WTC11 (cell line): Measurements from ENCODE around the gene CAVIN1. TPM values are rescaled to one million over a fixed set of nuclear protein-coding genes. Genes with fewer than 3 reads are reported as not detected.

Experiments
- ATAC-seq: fragments of 200-7000 bp; cut with Tn5 transposase; 2 replicates; pipeline ENCODE4 v1.10.0; 2021; ENCODE audit warnings: mild to moderate bottlenecking, moderate library complexity
- CTCF ChIA-PET: fragments of 300-600 bp; sonication (Branson Sonifier 250); formaldehyde crosslinking; loops from one replicate; lab custom pipeline; 2021; ENCODE audit warnings: antibody characterized with exemption; lab: Charles Lee
- POLR2A ChIA-PET: fragments of 350-600 bp; sonication (Branson Sonifier 250); formaldehyde crosslinking; loops from one replicate; lab custom pipeline; 2021; ENCODE audit warnings: antibody characterized with exemption; lab: Charles Lee
- DNase-seq: peaks from one replicate; pipeline ENCODE4 v3.0.0; 2021; ENCODE audit warnings: low spot score
- H3K27ac Mint-ChIP-seq: 2 replicates; pipeline ENCODE4 v1.8.0; 2021; ENCODE audit warnings: mixed read lengths
- H3K27me3 Mint-ChIP-seq: 2 replicates; pipeline ENCODE4 v1.8.0; 2021; ENCODE audit warnings: low read depth, mild to moderate bottlenecking, moderate library complexity, mixed read lengths
- H3K36me3 Mint-ChIP-seq: 2 replicates; pipeline ENCODE4 v1.8.0; 2021; ENCODE audit warnings: mixed read lengths
- H3K4me1 Mint-ChIP-seq: 2 replicates; pipeline ENCODE4 v1.8.0; 2022; ENCODE audit warnings: mixed read lengths
- H3K4me3 Mint-ChIP-seq: 2 replicates; pipeline ENCODE4 v1.8.0; 2021; ENCODE audit warnings: mild to moderate bottlenecking, moderate library complexity, mixed read lengths
- H3K9me3 Mint-ChIP-seq: 2 replicates; pipeline ENCODE4 v1.8.0; 2021; ENCODE audit warnings: mixed read lengths
- CREM ChIP-seq: sonication (generic); formaldehyde crosslinking; IDR thresholded peaks from 2 replicates; pipeline ENCODE4 v1.8.1; 2022; ENCODE audit warnings: mild to moderate bottlenecking, missing genetic modification reagents, moderate library complexity
- GTF2I ChIP-seq: fragments of 250-450 bp; sonication (Bioruptor Pico); conservative IDR thresholded peaks from 2 replicates; pipeline ENCODE4 v1.4.0; 2021; ENCODE audit warnings: mild to moderate bottlenecking
- NFATC4 ChIP-seq: fragments of 250-450 bp; sonication (Bioruptor Pico); IDR thresholded peaks from 2 replicates; pipeline ENCODE4 v1.9.0; 2021; ENCODE audit warnings: mild to moderate bottlenecking
- SMAD4 ChIP-seq: sonication (generic); formaldehyde crosslinking; IDR thresholded peaks from 2 replicates; pipeline ENCODE4 v1.8.0; 2022; ENCODE audit warnings: mild to moderate bottlenecking, missing genetic modification reagents
- TCF7 ChIP-seq: sonication (generic); formaldehyde crosslinking; IDR thresholded peaks from 2 replicates; pipeline ENCODE4 v1.8.0; 2022; ENCODE audit warnings: mild to moderate bottlenecking, low read depth, missing genetic modification reagents, moderate library complexity
- TP53 ChIP-seq: sonication (generic); formaldehyde crosslinking; IDR thresholded peaks from 2 replicates; pipeline ENCODE4 v1.8.1; 2023; ENCODE audit warnings: mild to moderate bottlenecking, missing genetic modification reagents
- ZNF219 ChIP-seq: sonication (generic); formaldehyde crosslinking; IDR thresholded peaks from 2 replicates; pipeline ENCODE4 v1.8.0; 2023; ENCODE audit warnings: missing genetic modification reagents, mild to moderate bottlenecking, borderline replicate concordance
- ZNF263 ChIP-seq: sonication (generic); formaldehyde crosslinking; IDR thresholded peaks from 2 replicates; pipeline ENCODE4 v1.8.1; 2022; ENCODE audit warnings: low read depth, mild to moderate bottlenecking, moderate library complexity, missing genetic modification reagents
- ZNF317 ChIP-seq: sonication (generic); formaldehyde crosslinking; IDR thresholded peaks from 2 replicates; pipeline ENCODE4 v1.8.1; 2023; ENCODE audit warnings: low read depth, mild to moderate bottlenecking, moderate library complexity, missing genetic modification reagents, borderline replicate concordance
- ZNF416 ChIP-seq: fragments of 250-450 bp; sonication (Bioruptor Pico); IDR thresholded peaks from 2 replicates; pipeline ENCODE4 v1.9.0; 2021; ENCODE audit warnings: mild to moderate bottlenecking, inconsistent platforms
- total RNA-seq: library from RNA; stranded (reverse); gene quantifications from 3 replicates; pipeline ENCODE4 v1.2.3, GENCODE V29; 2021
- TF ChIP-seq, protein P1 (sequence below): sonication (generic); formaldehyde crosslinking; IDR thresholded peaks from 2 replicates; pipeline ENCODE4 v1.8.0; 2022; ENCODE audit warnings: mild to moderate bottlenecking, missing genetic modification reagents
- TF ChIP-seq, protein P2 (sequence below): sonication (generic); formaldehyde crosslinking; IDR thresholded peaks from 2 replicates; pipeline ENCODE4 v1.8.0; 2023; ENCODE audit warnings: missing genetic modification reagents
- TF ChIP-seq, protein P3 (sequence below): sonication (generic); formaldehyde crosslinking; IDR thresholded peaks from 2 replicates; pipeline ENCODE4 v1.8.1; 2022; ENCODE audit warnings: mild to moderate bottlenecking, moderate library complexity, missing genetic modification reagents
- TF ChIP-seq, protein P4 (sequence below): sonication (generic); formaldehyde crosslinking; IDR thresholded peaks from 2 replicates; pipeline ENCODE4 v1.8.0; 2022; ENCODE audit warnings: mild to moderate bottlenecking, missing genetic modification reagents
- TF ChIP-seq, protein P5 (sequence below): fragments of 250-450 bp; sonication (Bioruptor Pico); IDR thresholded peaks from 2 replicates; pipeline ENCODE4 v1.9.0; 2021; ENCODE audit warnings: mild to moderate bottlenecking
- TF ChIP-seq, protein P6 (sequence below): sonication (generic); formaldehyde crosslinking; IDR thresholded peaks from 2 replicates; pipeline ENCODE4 v1.8.1; 2023; ENCODE audit warnings: mild to moderate bottlenecking, missing genetic modification reagents
- TF ChIP-seq, protein P7 (sequence below): fragments of 250-450 bp; sonication (Bioruptor Pico); IDR thresholded peaks from 2 replicates; pipeline ENCODE4 v1.9.0; 2021; ENCODE audit warnings: mild to moderate bottlenecking
- TF ChIP-seq, protein P8 (sequence below): sonication (generic); formaldehyde crosslinking; IDR thresholded peaks from 2 replicates; pipeline ENCODE4 v1.8.1; 2023; ENCODE audit warnings: mild to moderate bottlenecking, moderate library complexity, missing genetic modification reagents
- TF ChIP-seq, protein P9 (sequence below): sonication (generic); formaldehyde crosslinking; IDR thresholded peaks from 2 replicates; pipeline ENCODE4 v1.8.0; 2023; ENCODE audit warnings: missing genetic modification reagents, mild to moderate bottlenecking, borderline replicate concordance

Gene CAVIN1
- total RNA-seq, 1 experiment from 2014 or later = 24.6 TPM

DNA sequence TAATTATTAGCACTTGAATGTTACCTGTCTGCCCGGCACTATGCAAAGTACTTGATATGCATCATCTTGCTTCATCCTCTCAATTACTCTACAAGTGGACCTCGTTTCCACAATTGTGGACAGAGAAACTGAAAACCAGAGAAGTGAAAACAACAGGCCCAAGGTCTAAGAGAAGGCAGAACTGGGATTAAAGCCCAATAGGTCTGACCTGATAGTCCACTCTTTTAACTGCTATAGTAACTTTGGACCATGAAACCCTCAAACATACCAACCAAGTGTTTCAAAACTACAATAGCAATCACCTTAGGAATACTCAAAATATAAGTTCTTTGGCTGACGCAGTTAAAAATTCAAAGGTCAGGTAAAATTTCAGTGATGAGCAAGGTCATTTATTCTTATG is 42.1 kb downstream of the CAVIN1 start:
- Mint-ChIP-seq H3K4me3 (no peak overlapping the region), H3K27ac (peak overlapping the region; percentile 89), H3K9me3 (no peaks in the 10 kb centered on the region), H3K36me3 (peaks cover 10% of the 10 kb centered on the region), H3K27me3 (no peaks in the 10 kb centered on the region), H3K4me1 (peaks cover 54% of the 10 kb centered on the region)
- no peak for ATAC-seq
- CTCF ChIA-PET = no interaction called here
- no peak for DNase-seq
- TF ChIP-seq, protein P1, sequence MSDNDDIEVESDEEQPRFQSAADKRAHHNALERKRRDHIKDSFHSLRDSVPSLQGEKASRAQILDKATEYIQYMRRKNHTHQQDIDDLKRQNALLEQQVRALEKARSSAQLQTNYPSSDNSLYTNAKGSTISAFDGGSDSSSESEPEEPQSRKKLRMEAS (CRISPR knock-in tag) = no peak
- TF ChIP-seq, protein P2, sequence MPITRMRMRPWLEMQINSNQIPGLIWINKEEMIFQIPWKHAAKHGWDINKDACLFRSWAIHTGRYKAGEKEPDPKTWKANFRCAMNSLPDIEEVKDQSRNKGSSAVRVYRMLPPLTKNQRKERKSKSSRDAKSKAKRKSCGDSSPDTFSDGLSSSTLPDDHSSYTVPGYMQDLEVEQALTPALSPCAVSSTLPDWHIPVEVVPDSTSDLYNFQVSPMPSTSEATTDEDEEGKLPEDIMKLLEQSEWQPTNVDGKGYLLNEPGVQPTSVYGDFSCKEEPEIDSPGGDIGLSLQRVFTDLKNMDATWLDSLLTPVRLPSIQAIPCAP = no peak
- no peak for TF ChIP-seq GTF2I (CRISPR knock-in tag)
- TF ChIP-seq, protein P3, sequence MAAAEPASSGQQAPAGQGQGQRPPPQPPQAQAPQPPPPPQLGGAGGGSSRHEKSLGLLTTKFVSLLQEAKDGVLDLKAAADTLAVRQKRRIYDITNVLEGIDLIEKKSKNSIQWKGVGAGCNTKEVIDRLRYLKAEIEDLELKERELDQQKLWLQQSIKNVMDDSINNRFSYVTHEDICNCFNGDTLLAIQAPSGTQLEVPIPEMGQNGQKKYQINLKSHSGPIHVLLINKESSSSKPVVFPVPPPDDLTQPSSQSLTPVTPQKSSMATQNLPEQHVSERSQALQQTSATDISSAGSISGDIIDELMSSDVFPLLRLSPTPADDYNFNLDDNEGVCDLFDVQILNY (CRISPR knock-in tag) = no peak
- TF ChIP-seq, protein P4, sequence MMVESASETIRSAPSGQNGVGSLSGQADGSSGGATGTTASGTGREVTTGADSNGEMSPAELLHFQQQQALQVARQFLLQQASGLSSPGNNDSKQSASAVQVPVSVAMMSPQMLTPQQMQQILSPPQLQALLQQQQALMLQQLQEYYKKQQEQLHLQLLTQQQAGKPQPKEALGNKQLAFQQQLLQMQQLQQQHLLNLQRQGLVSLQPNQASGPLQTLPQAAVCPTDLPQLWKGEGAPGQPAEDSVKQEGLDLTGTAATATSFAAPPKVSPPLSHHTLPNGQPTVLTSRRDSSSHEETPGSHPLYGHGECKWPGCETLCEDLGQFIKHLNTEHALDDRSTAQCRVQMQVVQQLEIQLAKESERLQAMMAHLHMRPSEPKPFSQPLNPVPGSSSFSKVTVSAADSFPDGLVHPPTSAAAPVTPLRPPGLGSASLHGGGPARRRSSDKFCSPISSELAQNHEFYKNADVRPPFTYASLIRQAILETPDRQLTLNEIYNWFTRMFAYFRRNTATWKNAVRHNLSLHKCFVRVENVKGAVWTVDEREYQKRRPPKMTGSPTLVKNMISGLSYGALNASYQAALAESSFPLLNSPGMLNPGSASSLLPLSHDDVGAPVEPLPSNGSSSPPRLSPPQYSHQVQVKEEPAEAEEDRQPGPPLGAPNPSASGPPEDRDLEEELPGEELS = no peak
- POLR2A ChIA-PET = no interaction called here

DNA sequence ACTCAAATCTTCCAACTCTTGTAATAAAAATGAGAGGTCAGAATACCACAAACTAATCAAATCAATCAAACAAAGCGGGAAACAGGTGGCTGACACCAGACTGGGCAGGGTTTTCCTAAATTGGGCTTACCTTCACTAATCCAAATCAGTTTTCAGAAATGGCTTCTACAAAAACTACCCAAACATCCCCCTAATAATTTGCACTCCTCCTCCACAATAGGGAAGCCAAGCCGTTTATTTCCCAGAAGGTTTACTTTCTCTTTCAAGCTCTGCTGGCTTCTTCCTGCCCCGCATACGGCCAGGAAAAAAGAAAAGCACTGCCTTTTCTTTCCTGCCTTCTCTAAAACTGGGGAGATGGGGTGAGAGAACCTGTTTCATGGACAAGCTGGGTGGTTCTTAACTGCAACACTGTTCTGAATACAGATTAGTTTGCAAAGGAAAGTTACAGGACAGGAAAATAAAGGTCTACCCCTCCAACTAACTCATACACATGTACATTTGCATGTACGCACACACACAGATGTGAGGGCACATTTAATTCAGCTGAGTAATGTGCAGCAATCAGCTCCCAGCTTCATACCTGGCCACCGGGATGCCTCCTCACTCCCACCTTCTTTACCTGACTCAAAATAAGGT is 44.0 kb downstream of the CAVIN1 start:
- ATAC-seq (peak; percentile 60), DNase-seq (no peak)
- Mint-ChIP-seq H3K4me1 (peaks cover 60% of the 10 kb centered on the region), H3K36me3 (peaks cover 7% of the 10 kb centered on the region), H3K4me3 (peak overlapping the region; percentile 29), H3K27me3 (no peaks in the 10 kb centered on the region), H3K27ac (peak overlapping the region; percentile 95), H3K9me3 (no peaks in the 10 kb centered on the region)
- ChIA-PET CTCF (interaction anchor here (0.8 to 2.0 kb wide), 8 partner anchors 9 to 278 kb away, joined by 3 to 10 read pairs (median 4); partner anchors contain the start of genes CAVIN1 and STAT3), POLR2A (interaction anchor here (1.0 kb wide), 1 partner anchor 9 kb away, joined by 4 read pairs; the partner anchor contains the start of gene STAT3)
- TF ChIP-seq ZNF317 (CRISPR knock-in tag) (no peak), TCF7 (CRISPR knock-in tag) (no peak), ZNF263 (CRISPR knock-in tag) (no peak), ZNF416 (CRISPR knock-in tag) (no peak), SMAD4 (CRISPR knock-in tag) (no peak), ZNF219 (CRISPR knock-in tag) (no peak), CREM (CRISPR knock-in tag) (no peak), GTF2I (CRISPR knock-in tag) (no peak), TP53 (CRISPR knock-in tag) (no peak), NFATC4 (CRISPR knock-in tag) (no peak)
- TF ChIP-seq, protein P5, sequence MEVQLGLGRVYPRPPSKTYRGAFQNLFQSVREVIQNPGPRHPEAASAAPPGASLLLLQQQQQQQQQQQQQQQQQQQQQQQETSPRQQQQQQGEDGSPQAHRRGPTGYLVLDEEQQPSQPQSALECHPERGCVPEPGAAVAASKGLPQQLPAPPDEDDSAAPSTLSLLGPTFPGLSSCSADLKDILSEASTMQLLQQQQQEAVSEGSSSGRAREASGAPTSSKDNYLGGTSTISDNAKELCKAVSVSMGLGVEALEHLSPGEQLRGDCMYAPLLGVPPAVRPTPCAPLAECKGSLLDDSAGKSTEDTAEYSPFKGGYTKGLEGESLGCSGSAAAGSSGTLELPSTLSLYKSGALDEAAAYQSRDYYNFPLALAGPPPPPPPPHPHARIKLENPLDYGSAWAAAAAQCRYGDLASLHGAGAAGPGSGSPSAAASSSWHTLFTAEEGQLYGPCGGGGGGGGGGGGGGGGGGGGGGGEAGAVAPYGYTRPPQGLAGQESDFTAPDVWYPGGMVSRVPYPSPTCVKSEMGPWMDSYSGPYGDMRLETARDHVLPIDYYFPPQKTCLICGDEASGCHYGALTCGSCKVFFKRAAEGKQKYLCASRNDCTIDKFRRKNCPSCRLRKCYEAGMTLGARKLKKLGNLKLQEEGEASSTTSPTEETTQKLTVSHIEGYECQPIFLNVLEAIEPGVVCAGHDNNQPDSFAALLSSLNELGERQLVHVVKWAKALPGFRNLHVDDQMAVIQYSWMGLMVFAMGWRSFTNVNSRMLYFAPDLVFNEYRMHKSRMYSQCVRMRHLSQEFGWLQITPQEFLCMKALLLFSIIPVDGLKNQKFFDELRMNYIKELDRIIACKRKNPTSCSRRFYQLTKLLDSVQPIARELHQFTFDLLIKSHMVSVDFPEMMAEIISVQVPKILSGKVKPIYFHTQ (CRISPR knock-in tag) = no peak
- TF ChIP-seq, protein P6, sequence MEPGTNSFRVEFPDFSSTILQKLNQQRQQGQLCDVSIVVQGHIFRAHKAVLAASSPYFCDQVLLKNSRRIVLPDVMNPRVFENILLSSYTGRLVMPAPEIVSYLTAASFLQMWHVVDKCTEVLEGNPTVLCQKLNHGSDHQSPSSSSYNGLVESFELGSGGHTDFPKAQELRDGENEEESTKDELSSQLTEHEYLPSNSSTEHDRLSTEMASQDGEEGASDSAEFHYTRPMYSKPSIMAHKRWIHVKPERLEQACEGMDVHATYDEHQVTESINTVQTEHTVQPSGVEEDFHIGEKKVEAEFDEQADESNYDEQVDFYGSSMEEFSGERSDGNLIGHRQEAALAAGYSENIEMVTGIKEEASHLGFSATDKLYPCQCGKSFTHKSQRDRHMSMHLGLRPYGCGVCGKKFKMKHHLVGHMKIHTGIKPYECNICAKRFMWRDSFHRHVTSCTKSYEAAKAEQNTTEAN = no peak
- TF ChIP-seq, protein P7, sequence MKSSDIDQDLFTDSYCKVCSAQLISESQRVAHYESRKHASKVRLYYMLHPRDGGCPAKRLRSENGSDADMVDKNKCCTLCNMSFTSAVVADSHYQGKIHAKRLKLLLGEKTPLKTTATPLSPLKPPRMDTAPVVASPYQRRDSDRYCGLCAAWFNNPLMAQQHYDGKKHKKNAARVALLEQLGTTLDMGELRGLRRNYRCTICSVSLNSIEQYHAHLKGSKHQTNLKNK (CRISPR knock-in tag) = no peak
- TF ChIP-seq, protein P8, sequence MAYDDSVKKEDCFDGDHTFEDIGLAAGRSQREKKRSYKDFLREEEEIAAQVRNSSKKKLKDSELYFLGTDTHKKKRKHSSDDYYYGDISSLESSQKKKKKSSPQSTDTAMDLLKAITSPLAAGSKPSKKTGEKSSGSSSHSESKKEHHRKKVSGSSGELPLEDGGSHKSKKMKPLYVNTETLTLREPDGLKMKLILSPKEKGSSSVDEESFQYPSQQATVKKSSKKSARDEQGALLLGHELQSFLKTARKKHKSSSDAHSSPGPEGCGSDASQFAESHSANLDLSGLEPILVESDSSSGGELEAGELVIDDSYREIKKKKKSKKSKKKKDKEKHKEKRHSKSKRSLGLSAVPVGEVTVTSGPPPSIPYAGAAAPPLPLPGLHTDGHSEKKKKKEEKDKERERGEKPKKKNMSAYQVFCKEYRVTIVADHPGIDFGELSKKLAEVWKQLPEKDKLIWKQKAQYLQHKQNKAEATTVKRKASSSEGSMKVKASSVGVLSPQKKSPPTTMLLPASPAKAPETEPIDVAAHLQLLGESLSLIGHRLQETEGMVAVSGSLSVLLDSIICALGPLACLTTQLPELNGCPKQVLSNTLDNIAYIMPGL = no peak
- TF ChIP-seq, protein P9, sequence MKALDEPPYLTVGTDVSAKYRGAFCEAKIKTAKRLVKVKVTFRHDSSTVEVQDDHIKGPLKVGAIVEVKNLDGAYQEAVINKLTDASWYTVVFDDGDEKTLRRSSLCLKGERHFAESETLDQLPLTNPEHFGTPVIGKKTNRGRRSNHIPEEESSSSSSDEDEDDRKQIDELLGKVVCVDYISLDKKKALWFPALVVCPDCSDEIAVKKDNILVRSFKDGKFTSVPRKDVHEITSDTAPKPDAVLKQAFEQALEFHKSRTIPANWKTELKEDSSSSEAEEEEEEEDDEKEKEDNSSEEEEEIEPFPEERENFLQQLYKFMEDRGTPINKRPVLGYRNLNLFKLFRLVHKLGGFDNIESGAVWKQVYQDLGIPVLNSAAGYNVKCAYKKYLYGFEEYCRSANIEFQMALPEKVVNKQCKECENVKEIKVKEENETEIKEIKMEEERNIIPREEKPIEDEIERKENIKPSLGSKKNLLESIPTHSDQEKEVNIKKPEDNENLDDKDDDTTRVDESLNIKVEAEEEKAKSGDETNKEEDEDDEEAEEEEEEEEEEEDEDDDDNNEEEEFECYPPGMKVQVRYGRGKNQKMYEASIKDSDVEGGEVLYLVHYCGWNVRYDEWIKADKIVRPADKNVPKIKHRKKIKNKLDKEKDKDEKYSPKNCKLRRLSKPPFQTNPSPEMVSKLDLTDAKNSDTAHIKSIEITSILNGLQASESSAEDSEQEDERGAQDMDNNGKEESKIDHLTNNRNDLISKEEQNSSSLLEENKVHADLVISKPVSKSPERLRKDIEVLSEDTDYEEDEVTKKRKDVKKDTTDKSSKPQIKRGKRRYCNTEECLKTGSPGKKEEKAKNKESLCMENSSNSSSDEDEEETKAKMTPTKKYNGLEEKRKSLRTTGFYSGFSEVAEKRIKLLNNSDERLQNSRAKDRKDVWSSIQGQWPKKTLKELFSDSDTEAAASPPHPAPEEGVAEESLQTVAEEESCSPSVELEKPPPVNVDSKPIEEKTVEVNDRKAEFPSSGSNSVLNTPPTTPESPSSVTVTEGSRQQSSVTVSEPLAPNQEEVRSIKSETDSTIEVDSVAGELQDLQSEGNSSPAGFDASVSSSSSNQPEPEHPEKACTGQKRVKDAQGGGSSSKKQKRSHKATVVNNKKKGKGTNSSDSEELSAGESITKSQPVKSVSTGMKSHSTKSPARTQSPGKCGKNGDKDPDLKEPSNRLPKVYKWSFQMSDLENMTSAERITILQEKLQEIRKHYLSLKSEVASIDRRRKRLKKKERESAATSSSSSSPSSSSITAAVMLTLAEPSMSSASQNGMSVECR (CRISPR knock-in tag) = no peak
